ENCODE measurements around the gene SMPDL3B.

GRCh38 chr1:27886744-27887143, 48.1 kb upstream of the SMPDL3B start:
- no peak for TF ChIP-seq CTCF (IDR thresholded peaks at IDR 0.05)
- no peak for TF ChIP-seq POLR2A (IDR thresholded peaks at IDR 0.05)
